ENCODE results near the gene SEC24D. TPM values are rescaled to one million over a fixed set of nuclear protein-coding genes. Genes with fewer than 3 reads are reported as not detected.
"Not testable (repeated sequence)": the region's sequence is repeated elsewhere in the genome, so short reads cannot be mapped to it uniquely, and the experiment has no call there.

The SEC24D gene
- total and polyA plus RNA-seq, 5 donors = 7.3 to 37.1 (median 17.4) TPM

GRCh38 chr4:118783887-118784286 lies 52.0 kb downstream of the SEC24D start:
- DNase-seq = peak in 1 of 3 donors; percentile 51
- WGBS = 76% methylated on average over 5 of the region's 5 CpGs
- no peak for ATAC-seq

GRCh38 chr4:118782886-118783285 lies 53.0 kb downstream of the SEC24D start:
- 98% methylated on average over 13 of the region's 13 CpGs for WGBS
- H3K4me1 ChIP-seq (ENCODE audit: control insufficient read depth, insufficient read depth, low read length); ATAC-seq; intact Hi-C loops (cut with DNase I); H3K27ac ChIP-seq (ENCODE audit: low read length); H3K9me3 ChIP-seq (ENCODE audit: control insufficient read depth, low read length); H3K27me3 ChIP-seq (ENCODE audit: control insufficient read depth, insufficient read depth); H3K4me3 ChIP-seq (ENCODE audit: low read length): not testable (repeated sequence)
- peak in 1 of 3 donors; percentile 45 for DNase-seq

More at GRCh38 chr4:118783887-118784286, 52.0 kb downstream of the SEC24D start:
- intact Hi-C loops (cut with DNase I) = no loop called here
- H3K27ac ChIP-seq (ENCODE audit: low read length) = no peak overlapping the region
- H3K9me3 ChIP-seq (ENCODE audit: control insufficient read depth, low read length) = no peaks in the 10 kb centered on the region
- no peaks in the 10 kb centered on the region for H3K27me3 ChIP-seq (ENCODE audit: control insufficient read depth, insufficient read depth)
- H3K4me1 ChIP-seq (ENCODE audit: control insufficient read depth, insufficient read depth, low read length) = peaks cover 3% of the 10 kb centered on the region
- H3K4me3 ChIP-seq (ENCODE audit: low read length) = no peak overlapping the region

GRCh38 chr4:118777649-118778048 lies 58.3 kb downstream of the SEC24D start:
- DNase-seq; H3K27me3 ChIP-seq (ENCODE audit: control insufficient read depth, insufficient read depth); H3K27ac ChIP-seq (ENCODE audit: low read length); H3K4me1 ChIP-seq (ENCODE audit: control insufficient read depth, insufficient read depth, low read length); H3K9me3 ChIP-seq (ENCODE audit: control insufficient read depth, low read length); H3K4me3 ChIP-seq (ENCODE audit: low read length); ATAC-seq: not testable (repeated sequence)
- 99% methylated on average over 2 of the region's 2 CpGs for WGBS
- intact Hi-C loops (cut with DNase I) = loop anchor here in 2 of 4 donors (10.0 kb wide), 2 partner anchors 107 to 187 kb away; partner anchors contain the start of gene SYNPO2 (in 1 of the 2)

- WGBS = 70% methylated on average over 2 of the region's 2 CpGs
- intact Hi-C loops (cut with DNase I) = loop anchor here in 2 of 4 donors (10.0 kb wide), 2 partner anchors 108 to 188 kb away; partner anchors contain the start of gene SYNPO2 (in 1 of the 2)
These were observed 58.8 kb downstream of the SEC24D start for GRCh38 chr4:118776955-118777640.

GRCh38 chr4:118776157-118776954 lies 59.6 kb downstream of the SEC24D start:
- intact Hi-C loops (cut with DNase I) = loop anchor here in 2 of 4 donors (10.0 kb wide), 2 partner anchors 108 to 188 kb away; partner anchors contain the start of gene SYNPO2 (in 1 of the 2)
- no peaks in the 10 kb centered on the region for H3K9me3 ChIP-seq (ENCODE audit: control insufficient read depth, low read length)
- peaks cover 6% of the 10 kb centered on the region for H3K4me1 ChIP-seq (ENCODE audit: control insufficient read depth, insufficient read depth, low read length)
- H3K27me3 ChIP-seq (ENCODE audit: control insufficient read depth, insufficient read depth) = no peaks in the 10 kb centered on the region
- H3K4me3 ChIP-seq (ENCODE audit: low read length) = no peak overlapping the region
- WGBS = 30% methylated on average over 1 of the region's 1 CpG
- peak overlapping the region; percentile 37 for H3K27ac ChIP-seq (ENCODE audit: low read length)
- DNase-seq = no peak
- ATAC-seq = peak in 1 of 2 donors; percentile 49

More at GRCh38 chr4:118776955-118777640, 58.8 kb downstream of the SEC24D start:
- H3K27ac ChIP-seq (ENCODE audit: low read length); H3K27me3 ChIP-seq (ENCODE audit: control insufficient read depth, insufficient read depth); ATAC-seq; H3K4me3 ChIP-seq (ENCODE audit: low read length); H3K4me1 ChIP-seq (ENCODE audit: control insufficient read depth, insufficient read depth, low read length); H3K9me3 ChIP-seq (ENCODE audit: control insufficient read depth, low read length): not testable (repeated sequence)
- peak in 1 of 3 donors; percentile 13 for DNase-seq

GRCh38 chr4:118775405-118775804 lies 60.5 kb downstream of the SEC24D start:
- H3K9me3 ChIP-seq (ENCODE audit: control insufficient read depth, low read length) = no peaks in the 10 kb centered on the region
- ATAC-seq (no peak), DNase-seq (no peak)
- peaks cover 6% of the 10 kb centered on the region for H3K4me1 ChIP-seq (ENCODE audit: control insufficient read depth, insufficient read depth, low read length)
- H3K27ac ChIP-seq (ENCODE audit: low read length) = no peak overlapping the region
- H3K27me3 ChIP-seq (ENCODE audit: control insufficient read depth, insufficient read depth) = no peaks in the 10 kb centered on the region
- 70% methylated on average over 2 of the region's 2 CpGs for WGBS
- no peak overlapping the region for H3K4me3 ChIP-seq (ENCODE audit: low read length)
- intact Hi-C loops (cut with DNase I) = loop anchor here in 2 of 4 donors (10.0 kb wide), 2 partner anchors 109 to 189 kb away; partner anchors contain the start of gene SYNPO2 (in 1 of the 2)

- intact Hi-C loops (cut with DNase I) = loop anchor here in 2 of 4 donors (5.0 to 10.0 kb wide), 3 partner anchors 110 to 190 kb away; partner anchors contain the start of gene SYNPO2 (in 2 of the 2)
- peaks cover 6% of the 10 kb centered on the region for H3K4me1 ChIP-seq (ENCODE audit: control insufficient read depth, insufficient read depth, low read length)
- no peak overlapping the region for H3K27ac ChIP-seq (ENCODE audit: low read length)
- no peaks in the 10 kb centered on the region for H3K9me3 ChIP-seq (ENCODE audit: control insufficient read depth, low read length)
- no peak overlapping the region for H3K4me3 ChIP-seq (ENCODE audit: low read length)
- ATAC-seq = no peak
- no peak for DNase-seq
- H3K27me3 ChIP-seq (ENCODE audit: control insufficient read depth, insufficient read depth) = no peaks in the 10 kb centered on the region
- 86% methylated on average over 3 of the region's 3 CpGs for WGBS
These were observed 60.9 kb downstream of the SEC24D start for GRCh38 chr4:118774989-118775388.

- H3K4me1 ChIP-seq (ENCODE audit: control insufficient read depth, insufficient read depth, low read length) = peaks cover 6% of the 10 kb centered on the region
- WGBS = 45% methylated on average over 1 of the region's 1 CpG
- DNase-seq (no peak), ATAC-seq (no peak)
- no peaks in the 10 kb centered on the region for H3K27me3 ChIP-seq (ENCODE audit: control insufficient read depth, insufficient read depth)
- H3K9me3 ChIP-seq (ENCODE audit: control insufficient read depth, low read length) = no peaks in the 10 kb centered on the region
- no peak overlapping the region for H3K27ac ChIP-seq (ENCODE audit: low read length)
- no peak overlapping the region for H3K4me3 ChIP-seq (ENCODE audit: low read length)
- intact Hi-C loops (cut with DNase I) = loop anchor here in 2 of 4 donors (5.0 to 10.0 kb wide), 3 partner anchors 110 to 190 kb away; partner anchors contain the start of gene SYNPO2 (in 2 of the 2)
These were observed 61.6 kb downstream of the SEC24D start for GRCh38 chr4:118774321-118774720.

- Histone ChIP-seq H3K27me3 (ENCODE audit: control insufficient read depth, insufficient read depth) (no peaks in the 10 kb centered on the region), H3K4me3 (ENCODE audit: low read length) (no peak overlapping the region), H3K9me3 (ENCODE audit: control insufficient read depth, low read length) (no peaks in the 10 kb centered on the region), H3K27ac (ENCODE audit: low read length) (no peak overlapping the region), H3K4me1 (ENCODE audit: control insufficient read depth, insufficient read depth, low read length) (peaks cover 6% of the 10 kb centered on the region)
- ATAC-seq (no peak), DNase-seq (no peak)
- intact Hi-C loops (cut with DNase I) = loop anchor here in 2 of 4 donors (2.0 to 10.0 kb wide), 4 partner anchors 33 to 191 kb away; partner anchors contain the start of gene SYNPO2 (in 2 of the 2)
- WGBS = 43% methylated on average over 2 of the region's 2 CpGs
These were observed 62.5 kb downstream of the SEC24D start for GRCh38 chr4:118773429-118773792.

GRCh38 chr4:118772767-118773428 lies 63.0 kb downstream of the SEC24D start:
- intact Hi-C loops (cut with DNase I) = loop anchor here in 2 of 4 donors (2.0 to 10.0 kb wide), 4 partner anchors 32 to 192 kb away; partner anchors contain the start of gene SYNPO2 (in 2 of the 2)
- Histone ChIP-seq H3K27me3 (ENCODE audit: control insufficient read depth, insufficient read depth) (no peaks in the 10 kb centered on the region), H3K4me1 (ENCODE audit: control insufficient read depth, insufficient read depth, low read length) (peaks cover 6% of the 10 kb centered on the region), H3K4me3 (ENCODE audit: low read length) (no peak overlapping the region), H3K27ac (ENCODE audit: low read length) (peak overlapping the region; percentile 39), H3K9me3 (ENCODE audit: control insufficient read depth, low read length) (no peaks in the 10 kb centered on the region)
- WGBS = 34% methylated on average over 3 of the region's 3 CpGs
- ATAC-seq (peak; percentile 35 to 72), DNase-seq (no peak)
